Measurements from ENCODE around the gene EFCAB6.

DNA sequence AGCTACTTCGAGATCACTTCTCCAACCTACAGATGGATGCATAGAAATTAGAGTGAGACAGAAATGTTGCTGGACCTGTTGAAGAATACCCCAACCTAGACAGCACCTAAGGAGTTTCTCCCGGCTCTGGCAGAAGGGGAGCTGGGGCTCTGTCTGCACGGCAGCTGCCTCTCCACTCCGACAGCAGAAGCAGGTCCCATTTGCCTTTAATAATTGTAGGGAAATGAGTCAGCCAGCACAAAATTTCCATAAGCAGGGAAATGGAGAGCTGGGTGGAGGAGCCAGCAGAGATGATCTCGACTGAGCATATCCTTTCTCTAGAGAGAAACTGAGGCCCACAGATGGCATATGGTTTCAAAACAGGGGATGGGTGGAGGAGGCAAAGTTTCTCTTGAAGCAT lies 80.1 kb downstream of the EFCAB6 start:
- TF ChIP-seq, protein P1, sequence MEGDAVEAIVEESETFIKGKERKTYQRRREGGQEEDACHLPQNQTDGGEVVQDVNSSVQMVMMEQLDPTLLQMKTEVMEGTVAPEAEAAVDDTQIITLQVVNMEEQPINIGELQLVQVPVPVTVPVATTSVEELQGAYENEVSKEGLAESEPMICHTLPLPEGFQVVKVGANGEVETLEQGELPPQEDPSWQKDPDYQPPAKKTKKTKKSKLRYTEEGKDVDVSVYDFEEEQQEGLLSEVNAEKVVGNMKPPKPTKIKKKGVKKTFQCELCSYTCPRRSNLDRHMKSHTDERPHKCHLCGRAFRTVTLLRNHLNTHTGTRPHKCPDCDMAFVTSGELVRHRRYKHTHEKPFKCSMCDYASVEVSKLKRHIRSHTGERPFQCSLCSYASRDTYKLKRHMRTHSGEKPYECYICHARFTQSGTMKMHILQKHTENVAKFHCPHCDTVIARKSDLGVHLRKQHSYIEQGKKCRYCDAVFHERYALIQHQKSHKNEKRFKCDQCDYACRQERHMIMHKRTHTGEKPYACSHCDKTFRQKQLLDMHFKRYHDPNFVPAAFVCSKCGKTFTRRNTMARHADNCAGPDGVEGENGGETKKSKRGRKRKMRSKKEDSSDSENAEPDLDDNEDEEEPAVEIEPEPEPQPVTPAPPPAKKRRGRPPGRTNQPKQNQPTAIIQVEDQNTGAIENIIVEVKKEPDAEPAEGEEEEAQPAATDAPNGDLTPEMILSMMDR (IDR thresholded peaks at IDR 0.05 in 8 of 11, conservative IDR thresholded peaks at IDR 0.05 in 3 of 11): no peak
- TF ChIP-seq POLR2A (IDR thresholded peaks at IDR 0.05) (no peak), POLR2AphosphoS5 (IDR thresholded peaks at IDR 0.05) (no peak)
